Urinary bladder (tissue), 4 donors: Measurements from ENCODE around the gene ADCY2. TPM values are rescaled to one million over a fixed set of nuclear protein-coding genes. Genes with fewer than 3 reads are reported as not detected.

Experiments used
- DNase-seq: peaks from one replicate; pipeline ENCODE4 v3.0.0-alpha.2; 2015; ENCODE audit errors: extremely low spot score
- H3K27ac ChIP-seq: one replicate; pipeline ENCODE4 v1.5.1; 2013; ENCODE audit warnings: low read depth, mild to moderate bottlenecking, moderate library complexity
- H3K36me3 ChIP-seq: one replicate; pipeline ENCODE4 v1.6.1; 2013; ENCODE audit warnings: mild to moderate bottlenecking, moderate library complexity; ENCODE audit not compliant: insufficient read depth
- H3K4me1 ChIP-seq: one replicate; pipeline ENCODE4 v1.6.1; 2013; ENCODE audit warnings: mild to moderate bottlenecking, moderate library complexity; ENCODE audit not compliant: insufficient read depth
- H3K4me3 ChIP-seq: one replicate; pipeline ENCODE4 v1.5.1; 2013; ENCODE audit warnings: low read depth, low read length
- WGBS: extraction: QIAGEN DNeasy Blood & Tissue Kit; methylation state at CpG from one replicate; pipeline ENCODE4 v1.1.7; 2013; 5-methylcytosine and 5-hydroxymethylcytosine counted together
- polyA plus RNA-seq: library from polyadenylated mRNA; stranded (reverse); fragments of 200-250 nt; gene quantifications from one replicate; pipeline ENCODE4 v1.2.3, GENCODE V29; 2013
- total RNA-seq: library from RNA; depleted of rRNA; stranded (reverse); fragments of >200 nt; gene quantifications from one replicate; pipeline ENCODE4 v1.2.3, GENCODE V29; 2014
- donor health status: healthy with polysubstance abuse.
- donor health status: healthy.

ADCY2 gene
- total and polyA plus RNA-seq, 2 donors: 6.5 to 6.6 TPM

GRCh38 chr5:7385681-7386080, 10.3 kb upstream of the ADCY2 start:
- H3K4me3 ChIP-seq: no peak overlapping the region
- no peaks in the 10 kb centered on the region for H3K4me1 ChIP-seq
- no peak overlapping the region for H3K27ac ChIP-seq
- no peak for DNase-seq
- H3K36me3 ChIP-seq: no peaks in the 10 kb centered on the region
- WGBS: 88% methylated on average over 6 of the region's 6 CpGs

GRCh38 chr5:7388553-7388952, 7.4 kb upstream of the ADCY2 start:
- no peaks in the 10 kb centered on the region for H3K4me1 ChIP-seq
- no peak overlapping the region for H3K4me3 ChIP-seq
- H3K27ac ChIP-seq: no peak overlapping the region
- no peak for DNase-seq
- no peaks in the 10 kb centered on the region for H3K36me3 ChIP-seq
- WGBS: 83% methylated on average over 3 of the region's 3 CpGs

GRCh38 chr5:7391215-7391614, 4.7 kb upstream of the ADCY2 start:
- H3K4me1 ChIP-seq: no peaks in the 10 kb centered on the region
- WGBS: 72% methylated on average over 9 of the region's 9 CpGs
- no peaks in the 10 kb centered on the region for H3K36me3 ChIP-seq
- no peak for DNase-seq
- H3K4me3 ChIP-seq: no peak overlapping the region
- no peak overlapping the region for H3K27ac ChIP-seq

GRCh38 chr5:7391814-7392692, 3.9 kb upstream of the ADCY2 start:
- H3K36me3 ChIP-seq: no peaks in the 10 kb centered on the region
- no peaks in the 10 kb centered on the region for H3K4me1 ChIP-seq
- H3K4me3 ChIP-seq: no peak overlapping the region
- DNase-seq: no peak
- no peak overlapping the region for H3K27ac ChIP-seq
- WGBS: 55% methylated on average over 15 of the region's 15 CpGs

GRCh38 chr5:7392693-7393024, 3.3 kb upstream of the ADCY2 start:
- H3K4me3 ChIP-seq: no peak overlapping the region
- H3K4me1 ChIP-seq: no peaks in the 10 kb centered on the region
- H3K36me3 ChIP-seq: no peaks in the 10 kb centered on the region
- no peak for DNase-seq
- WGBS: 86% methylated on average over 3 of the region's 3 CpGs
- H3K27ac ChIP-seq: no peak overlapping the region

- Histone ChIP-seq H3K4me1 (no peaks in the 10 kb centered on the region), H3K27ac (no peak overlapping the region), H3K36me3 (no peaks in the 10 kb centered on the region), H3K4me3 (no peak overlapping the region)
- whole genome bisulfite sequencing: 86% methylated on average over 14 of the region's 14 CpGs
- no peak for DNase-seq
Measured at GRCh38 chr5:7393921-7394799, 1.8 kb upstream of the ADCY2 start.

- H3K4me1 ChIP-seq: no peaks in the 10 kb centered on the region
- WGBS: 26% methylated on average over 45 of the region's 45 CpGs
- H3K27ac ChIP-seq: peak overlapping the region; percentile 29
- H3K4me3 ChIP-seq: peak overlapping the region; percentile 69
- no peaks in the 10 kb centered on the region for H3K36me3 ChIP-seq
- DNase-seq: no peak
Measured at GRCh38 chr5:7394889-7395431, 978 bp upstream of the ADCY2 start.

GRCh38 chr5:7395432-7395946, 449 bp upstream of the ADCY2 start:
- DNase-seq: no peak
- WGBS: under 1% methylated on average over 31 of the region's 31 CpGs
- H3K4me3 ChIP-seq: peak overlapping the region; percentile 69
- H3K27ac ChIP-seq: peak overlapping the region; percentile 29
- no peaks in the 10 kb centered on the region for H3K36me3 ChIP-seq
- no peaks in the 10 kb centered on the region for H3K4me1 ChIP-seq

GRCh38 chr5:7396713-7397454, 946 bp downstream of the ADCY2 start:
- DNase-seq: peak; percentile 55
- WGBS: 2% methylated on average over 27 of the region's 27 CpGs
- Histone ChIP-seq H3K27ac (no peak overlapping the region), H3K4me1 (no peaks in the 10 kb centered on the region), H3K4me3 (peak overlapping the region; percentile 69), H3K36me3 (no peaks in the 10 kb centered on the region)

- Histone ChIP-seq H3K27ac (no peak overlapping the region), H3K4me1 (no peaks in the 10 kb centered on the region), H3K36me3 (no peaks in the 10 kb centered on the region), H3K4me3 (no peak overlapping the region)
- DNase-seq: no peak
Measured at GRCh38 chr5:7397937-7398336, 2.0 kb downstream of the ADCY2 start.

GRCh38 chr5:7398596-7399280, 2.8 kb downstream of the ADCY2 start:
- Histone ChIP-seq H3K36me3 (no peaks in the 10 kb centered on the region), H3K4me1 (no peaks in the 10 kb centered on the region), H3K27ac (no peak overlapping the region), H3K4me3 (no peak overlapping the region)
- DNase-seq: no peak
- 93% methylated on average over 6 of the region's 6 CpGs for WGBS

- no peak overlapping the region for H3K4me3 ChIP-seq
- H3K27ac ChIP-seq: no peak overlapping the region
- 75% methylated on average over 1 of the region's 1 CpG for WGBS
- DNase-seq: no peak
- H3K36me3 ChIP-seq: no peaks in the 10 kb centered on the region
- H3K4me1 ChIP-seq: no peaks in the 10 kb centered on the region
Measured at GRCh38 chr5:7405277-7405676, 9.3 kb downstream of the ADCY2 start.
